Activated CD4-positive, CD25-positive, alpha-beta regulatory T cell treated with anti-CD3 and anti-CD28 coated beads, Interleukin-2, amount 50 U/mL, for 72 hours (primary cell): ENCODE data around the gene NKX6-1.

Source experiments
- DNase-seq: peaks from one replicate; pipeline ENCODE4 v3.0.0; 2021

The NKX6-1 gene

DNA sequence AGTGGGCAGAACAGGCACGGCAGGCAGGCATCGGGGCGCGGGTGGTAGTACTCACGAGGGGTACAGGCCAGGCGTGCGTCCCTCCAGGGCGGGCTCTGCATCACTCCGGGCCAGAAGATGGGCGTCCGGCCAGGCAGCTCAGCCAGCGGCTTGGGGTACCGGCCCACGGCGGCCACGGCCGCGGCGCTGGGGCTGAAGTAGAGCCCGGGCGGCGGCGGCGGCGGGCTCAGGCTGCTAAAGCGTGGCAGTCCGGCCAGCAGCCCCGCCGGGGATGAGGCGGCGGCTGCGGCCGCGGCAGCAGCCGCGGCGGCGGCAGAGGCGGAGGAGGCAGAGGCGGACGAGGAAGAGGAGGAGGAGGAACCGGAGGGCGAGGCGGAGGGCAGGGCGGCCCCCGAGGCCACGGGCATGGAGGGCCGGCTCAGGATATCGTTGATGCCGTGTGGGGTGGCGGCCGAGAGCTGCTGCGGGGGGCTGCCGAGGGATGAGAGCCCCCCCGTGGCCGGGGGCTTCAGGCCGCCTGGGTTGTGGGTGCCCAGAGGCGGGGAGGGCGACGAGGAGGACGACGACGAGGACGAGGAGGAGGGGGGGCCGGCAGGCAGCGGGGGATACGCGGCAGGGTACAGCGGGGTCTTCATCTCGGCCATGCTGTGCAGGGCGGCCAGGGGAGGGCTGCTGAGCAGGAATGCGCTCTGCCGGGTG is 1.4 kb downstream of the NKX6-1 start:
- no peak for DNase-seq

- no peak for DNase-seq
These were observed 2.2 kb downstream of the NKX6-1 start for GRCh38 chr4:84496706-84497503.

- DNase-seq = no peak
These were observed 2.8 kb downstream of the NKX6-1 start for GRCh38 chr4:84496331-84496705.

DNA sequence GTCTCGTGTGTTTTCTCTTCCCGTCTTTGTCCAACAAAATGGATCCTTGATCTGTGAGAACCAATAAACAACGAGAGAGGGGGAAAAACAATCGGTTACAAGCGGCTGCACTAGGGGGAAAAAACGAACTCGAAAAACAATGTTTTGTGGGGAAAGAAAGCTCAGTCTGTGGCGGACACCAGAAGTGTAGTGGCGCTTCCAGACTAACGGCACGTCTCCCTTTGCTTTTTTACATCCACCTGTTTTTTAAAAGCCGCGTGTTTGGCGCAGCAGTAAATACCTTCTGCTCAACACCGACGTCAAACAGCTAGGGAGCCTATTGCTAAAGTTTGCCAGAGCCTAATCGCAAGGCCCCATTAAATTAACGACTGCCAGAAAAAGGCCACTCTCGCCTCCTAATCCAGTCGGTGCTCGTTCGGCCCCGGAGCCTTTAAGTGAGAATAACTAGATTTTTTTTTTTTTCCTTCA is 3.3 kb downstream of the NKX6-1 start:
- no peak for DNase-seq

- DNase-seq = no peak
These were observed 3.8 kb downstream of the NKX6-1 start for GRCh38 chr4:84495118-84495793.

DNA sequence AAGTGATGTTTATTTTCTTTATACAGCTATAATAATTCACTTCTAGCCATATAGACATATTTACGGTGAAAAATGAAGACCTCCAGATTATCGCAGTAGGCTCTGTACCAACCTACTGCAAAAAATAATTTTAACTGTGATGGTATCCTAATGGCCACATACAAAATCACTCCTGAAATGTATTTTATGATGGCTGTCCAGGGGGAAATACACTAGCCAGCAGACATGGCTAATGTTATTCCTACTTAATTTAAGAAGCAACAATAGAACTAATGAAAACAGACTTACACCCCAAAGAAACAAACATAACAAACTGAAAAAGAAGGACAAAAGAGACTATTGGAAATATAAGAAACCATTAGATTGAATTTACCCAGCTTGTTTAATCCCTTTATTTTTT is 4.6 kb downstream of the NKX6-1 start:
- no peak for DNase-seq

DNA sequence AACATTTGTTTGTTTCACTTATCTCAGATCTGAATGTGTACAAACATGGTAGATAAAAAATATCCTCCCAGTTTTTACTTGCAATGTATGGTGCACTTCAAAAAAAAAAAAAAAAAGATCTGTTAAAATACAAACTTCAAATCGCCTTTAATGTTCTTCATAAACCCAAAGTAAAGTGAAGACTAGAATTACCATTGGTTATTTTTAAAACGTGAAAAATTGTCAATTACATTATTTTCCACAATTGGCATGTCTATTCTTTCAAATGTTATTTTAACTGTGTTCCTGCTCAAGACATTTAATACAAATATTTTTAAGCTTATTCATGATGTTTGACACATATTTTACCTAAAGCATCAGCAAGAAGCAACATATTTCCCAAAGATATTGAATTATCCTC is 5.0 kb downstream of the NKX6-1 start:
- no peak for DNase-seq

- DNase-seq = no peak
These were observed 5.8 kb downstream of the NKX6-1 start for GRCh38 chr4:84493092-84493850.

DNA sequence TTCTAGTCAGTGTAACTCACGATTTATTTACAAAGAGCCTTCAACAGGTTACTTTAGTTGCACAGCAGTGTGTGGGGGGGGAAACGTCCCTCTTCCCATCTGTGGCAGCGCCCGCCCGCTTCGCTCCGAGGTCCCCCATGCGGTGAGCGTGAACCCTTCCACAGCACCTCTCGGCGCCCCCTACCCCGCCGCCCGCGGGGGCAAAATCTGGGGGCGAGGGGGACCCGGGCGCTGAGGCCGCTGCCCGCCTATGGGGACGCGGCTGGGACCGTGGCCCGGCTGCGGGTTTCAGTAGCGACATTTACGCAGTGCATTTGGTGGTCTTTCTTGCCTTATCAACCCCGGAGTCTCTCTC is 6.4 kb downstream of the NKX6-1 start:
- no peak for DNase-seq

DNA sequence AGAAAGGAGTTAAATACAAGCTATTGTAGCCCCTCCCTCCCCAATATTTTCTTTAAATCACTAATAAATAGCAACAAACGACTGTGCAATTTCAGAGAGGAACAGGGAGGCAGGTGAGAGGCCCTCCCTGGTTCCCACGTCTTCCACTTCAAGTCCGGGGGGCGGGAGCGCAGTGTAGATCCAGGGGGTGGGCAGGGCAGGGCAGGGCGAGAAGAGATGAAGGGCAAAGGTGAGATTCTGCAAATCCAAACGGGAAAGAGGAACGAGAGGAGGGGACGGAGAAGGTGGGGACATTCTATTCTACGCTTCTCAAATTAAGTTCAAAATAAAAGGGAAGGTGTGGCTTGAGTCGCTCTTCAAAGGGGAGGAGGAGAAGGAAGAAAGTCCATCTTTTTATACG is 6.8 kb downstream of the NKX6-1 start:
- no peak for DNase-seq

DNA sequence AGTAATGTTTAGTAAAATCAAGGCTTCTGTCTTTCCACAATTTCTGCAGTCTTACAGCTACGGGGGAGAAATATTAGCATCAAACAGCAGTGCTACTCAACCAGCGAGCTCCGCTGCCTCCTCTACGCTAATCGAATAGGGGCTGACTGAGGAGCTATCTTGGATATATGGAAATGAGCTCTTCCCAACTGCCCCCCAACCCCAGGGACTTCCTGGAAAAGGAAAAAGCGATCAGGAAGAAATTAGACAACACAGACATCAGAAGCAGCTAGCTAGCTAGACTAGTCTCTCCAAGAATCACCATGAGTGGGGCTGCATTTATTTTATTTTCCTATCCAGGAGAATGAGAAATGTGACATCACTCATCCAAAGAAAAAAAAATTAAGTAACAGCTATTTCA is 7.6 kb downstream of the NKX6-1 start:
- no peak for DNase-seq

GRCh38 chr4:84490663-84491062 is 8.4 kb downstream of the NKX6-1 start:
- DNase-seq = no peak

DNA sequence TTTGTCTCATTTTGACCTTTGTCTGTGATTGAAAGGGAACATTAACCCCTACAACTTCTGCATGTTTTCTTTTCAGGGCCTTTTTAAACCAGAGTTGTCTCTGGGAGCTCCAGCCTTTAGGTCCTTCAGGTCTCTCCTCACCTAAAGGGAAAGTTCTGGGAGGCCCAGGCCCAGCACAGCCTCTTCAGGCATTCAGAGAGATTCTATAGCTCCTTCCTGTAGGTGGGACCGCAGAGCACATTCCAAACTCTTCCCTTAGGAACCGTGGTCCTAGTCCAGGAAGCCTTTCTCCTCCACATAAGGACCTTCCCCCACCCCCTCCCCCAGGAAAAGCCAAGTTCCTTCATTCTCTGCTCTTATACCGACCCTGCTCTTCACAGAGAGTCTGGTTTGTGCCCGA is 14.9 kb downstream of the NKX6-1 start:
- no peak for DNase-seq

DNA sequence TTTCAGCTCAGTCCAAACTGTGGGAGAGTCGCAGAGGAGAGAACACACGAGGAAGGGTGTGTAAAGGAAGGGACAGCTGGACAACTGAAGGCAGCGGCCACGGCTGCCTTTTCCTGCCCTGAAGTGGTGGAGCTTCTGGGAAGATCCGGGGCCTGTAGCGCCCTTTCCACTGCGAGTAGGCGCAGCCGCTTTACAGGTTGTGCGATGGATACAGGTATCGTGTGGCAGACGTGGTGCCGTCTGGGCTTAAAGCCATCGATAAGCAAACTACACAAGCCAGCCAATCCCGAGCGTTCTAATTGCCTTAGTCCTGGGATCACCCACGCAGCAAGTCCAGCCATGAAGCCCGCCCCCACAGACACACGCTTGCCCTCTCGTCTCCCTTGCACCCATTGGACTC is 15.4 kb downstream of the NKX6-1 start:
- no peak for DNase-seq

- DNase-seq = no peak
These were observed 16.2 kb downstream of the NKX6-1 start for GRCh38 chr4:84482564-84483563.

- no peak for DNase-seq
These were observed 17.2 kb downstream of the NKX6-1 start for GRCh38 chr4:84481860-84482245.

GRCh38 chr4:84481077-84481859 is 17.8 kb downstream of the NKX6-1 start:
- DNase-seq = no peak

GRCh38 chr4:84480082-84480481 is 19.0 kb downstream of the NKX6-1 start:
- no peak for DNase-seq

GRCh38 chr4:84479663-84480062 is 19.4 kb downstream of the NKX6-1 start:
- no peak for DNase-seq

DNA sequence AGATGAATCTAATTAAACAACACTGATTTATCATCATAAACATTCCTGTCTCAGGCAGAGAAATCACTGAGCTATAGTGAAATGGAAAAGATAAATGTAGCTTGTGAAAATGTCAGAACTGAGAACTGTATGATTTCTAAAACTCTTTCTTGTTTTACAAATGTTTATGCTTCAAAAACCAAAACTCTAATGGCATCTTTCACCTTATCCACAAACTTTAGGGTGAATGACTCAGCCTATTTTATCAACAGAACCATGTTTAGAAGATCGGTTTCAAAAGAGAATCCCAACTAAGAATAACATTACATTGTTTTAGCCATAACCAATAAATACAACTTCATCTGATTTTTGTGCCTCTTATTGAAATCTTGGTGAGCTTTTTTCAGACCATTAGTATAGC is 21.4 kb downstream of the NKX6-1 start:
- no peak for DNase-seq

DNA sequence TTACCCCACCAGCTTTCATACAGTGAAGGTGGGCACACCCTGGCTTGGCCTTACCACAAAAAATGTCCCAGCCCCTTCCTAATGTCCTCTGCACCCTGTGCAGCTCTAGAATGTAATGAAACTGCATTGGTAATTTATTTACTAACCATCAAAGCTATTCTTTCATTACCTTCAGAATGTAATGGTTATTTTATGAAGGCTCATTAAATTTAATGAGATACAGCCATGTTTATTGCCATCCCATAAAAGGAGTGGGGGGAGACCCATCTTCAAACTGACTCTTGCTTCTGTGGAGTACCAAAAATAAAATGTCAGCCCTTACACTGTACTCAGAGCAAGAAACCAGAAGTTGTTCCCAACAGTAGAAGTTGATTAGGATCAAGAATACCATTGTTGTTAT is 25.0 kb downstream of the NKX6-1 start:
- no peak for DNase-seq
